Upper lobe of left lung (tissue), 6 donors: Measurements from ENCODE around the gene ATP1A2. TPM values are rescaled to one million over a fixed set of nuclear protein-coding genes. Genes with fewer than 3 reads are reported as not detected.

Experiments used
- ATAC-seq, 2 donors: fragments of 200-7000 bp; cut with Tn5 transposase; one replicate each; pipeline ENCODE4 v1.9.1; 2022; ENCODE audit warnings: mild to moderate bottlenecking in 2 of 2, moderate library complexity in 2 of 2; ENCODE audit not compliant: low FRiP score in 2 of 2
- DNase-seq, 2 donors: peaks; one replicate each; pipeline ENCODE4 v3.0.0-alpha.2; 2019 to 2020
- H3K27ac ChIP-seq, 4 donors: fragments of 200-600 bp; sonication (generic); one replicate each; pipeline ENCODE4 v1.5.1; 2016 to 2019
- H3K27me3 ChIP-seq, 4 donors: fragments of 200-600 bp; sonication (generic); one replicate each; pipeline ENCODE4 v1.5.1; 2017 to 2019
- H3K36me3 ChIP-seq, 4 donors: fragments of 200-600 bp; sonication (generic); one replicate each; pipeline ENCODE4 v1.5.1; 2016 to 2019
- H3K4me1 ChIP-seq, 4 donors: fragments of 200-600 bp; sonication (generic); one replicate each; pipeline ENCODE4 v1.5.1; 2018 to 2019
- H3K4me3 ChIP-seq, 4 donors: fragments of 200-600 bp; sonication (generic); one replicate each; pipeline ENCODE4 v1.5.1; 2017 to 2019; ENCODE audit warnings: mild to moderate bottlenecking in 2 of 4, moderate library complexity in 1 of 4
- H3K9me3 ChIP-seq, 4 donors: fragments of 200-600 bp; sonication (generic); one replicate each; pipeline ENCODE4 v1.5.1; 2018 to 2019
- EP300 ChIP-seq, 4 donors: sonication (generic); formaldehyde crosslinking; IDR thresholded peaks; one replicate each; pipeline ENCODE4 v1.5.1; 2017; ENCODE audit warnings: antibody characterized with exemption in 4 of 4, control low read depth in 2 of 4
- POLR2A ChIP-seq, 4 donors: fragments of 450-650 bp; IDR thresholded peaks; one replicate each; pipeline ENCODE4 v1.5.1; 2016 to 2017; ENCODE audit warnings: antibody characterized with exemption in 4 of 4, mild to moderate bottlenecking in 2 of 4
- POLR2AphosphoS5 ChIP-seq, 2 donors: sonication (generic); formaldehyde crosslinking; IDR thresholded peaks; one replicate each; pipeline ENCODE4 v1.5.1; 2017; ENCODE audit warnings: antibody characterized with exemption in 2 of 2
- WGBS, 2 donors: methylation state at CpG; one replicate each; pipeline ENCODE4 v1.1.5; 2017 to 2018; 5-methylcytosine and 5-hydroxymethylcytosine counted together
- total RNA-seq, 6 donors: library from RNA; depleted of rRNA in 4 of 6; stranded (reverse); fragments of >200 nt in 4 of 6; gene quantifications; one replicate each; pipeline versions ENCODE4 v1.1.0 to v1.2.1, GENCODE V29; 2016 to 2021
- TF ChIP-seq, protein P1 (sequence below), 6 experiments: fragments of 450-650 bp in 4 of 6; fragments of 200-600 bp in 2 of 6; sonication (generic) in 2 of 6; IDR thresholded peaks; one replicate each; pipeline ENCODE4 v1.5.1; 2016 to 2019; ENCODE audit warnings: antibody characterized with exemption in 6 of 6
- donor health status: DM: no; HTN: no; CAD: no; lungs with moderate emphysema.
- donor health status: DM: no; HTN: yes; CAD: no; lungs with severe emphysema.

The ATP1A2 gene
- total RNA-seq, 6 donors from 2014 or later: 2.2 to 36.7 (median 3.8) TPM

DNA sequence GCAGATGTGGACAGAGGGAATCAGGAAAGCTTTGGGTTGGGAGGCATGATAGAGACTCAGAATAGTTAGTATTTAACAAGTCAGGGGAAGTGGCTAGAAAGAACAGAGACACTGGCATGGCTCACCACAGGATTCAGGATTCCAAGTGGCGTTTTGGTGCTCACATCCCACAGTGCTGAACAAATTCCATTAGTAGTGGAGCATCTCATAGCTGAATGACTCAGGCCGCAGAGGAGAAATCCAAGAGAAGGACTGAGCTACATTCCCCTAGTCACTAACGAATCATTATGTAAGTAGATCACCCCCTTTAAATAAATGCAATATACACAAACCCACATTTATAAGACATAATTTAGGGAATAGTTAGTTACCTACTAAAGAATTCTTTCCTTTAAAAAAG, 39.3 kb upstream of the ATP1A2 start:
- Histone ChIP-seq H3K27me3 (peaks cover 0 to 2% (median 0%) of the 10 kb centered on the region in 4 donors), H3K27ac (peak overlapping the region in 1 of 4 donors; percentile 39), H3K4me3 (no peak overlapping the region), H3K4me1 (peaks cover 0 to 3% (median 0%) of the 10 kb centered on the region in 4 donors), H3K9me3 (no peaks in the 10 kb centered on the region), H3K36me3 (no peaks in the 10 kb centered on the region)
- no peak for DNase-seq
- 67 to 80% methylated on average over 3 of the region's 3 CpGs for WGBS, 2 donors
- TF ChIP-seq POLR2A (IDR thresholded peaks at IDR 0.05) (no peak), POLR2AphosphoS5 (IDR thresholded peaks at IDR 0.05) (no peak), EP300 (IDR thresholded peaks at IDR 0.05) (no peak)
- TF ChIP-seq, protein P1, sequence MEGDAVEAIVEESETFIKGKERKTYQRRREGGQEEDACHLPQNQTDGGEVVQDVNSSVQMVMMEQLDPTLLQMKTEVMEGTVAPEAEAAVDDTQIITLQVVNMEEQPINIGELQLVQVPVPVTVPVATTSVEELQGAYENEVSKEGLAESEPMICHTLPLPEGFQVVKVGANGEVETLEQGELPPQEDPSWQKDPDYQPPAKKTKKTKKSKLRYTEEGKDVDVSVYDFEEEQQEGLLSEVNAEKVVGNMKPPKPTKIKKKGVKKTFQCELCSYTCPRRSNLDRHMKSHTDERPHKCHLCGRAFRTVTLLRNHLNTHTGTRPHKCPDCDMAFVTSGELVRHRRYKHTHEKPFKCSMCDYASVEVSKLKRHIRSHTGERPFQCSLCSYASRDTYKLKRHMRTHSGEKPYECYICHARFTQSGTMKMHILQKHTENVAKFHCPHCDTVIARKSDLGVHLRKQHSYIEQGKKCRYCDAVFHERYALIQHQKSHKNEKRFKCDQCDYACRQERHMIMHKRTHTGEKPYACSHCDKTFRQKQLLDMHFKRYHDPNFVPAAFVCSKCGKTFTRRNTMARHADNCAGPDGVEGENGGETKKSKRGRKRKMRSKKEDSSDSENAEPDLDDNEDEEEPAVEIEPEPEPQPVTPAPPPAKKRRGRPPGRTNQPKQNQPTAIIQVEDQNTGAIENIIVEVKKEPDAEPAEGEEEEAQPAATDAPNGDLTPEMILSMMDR (IDR thresholded peaks at IDR 0.05): no peak
- ATAC-seq: no peak

DNA sequence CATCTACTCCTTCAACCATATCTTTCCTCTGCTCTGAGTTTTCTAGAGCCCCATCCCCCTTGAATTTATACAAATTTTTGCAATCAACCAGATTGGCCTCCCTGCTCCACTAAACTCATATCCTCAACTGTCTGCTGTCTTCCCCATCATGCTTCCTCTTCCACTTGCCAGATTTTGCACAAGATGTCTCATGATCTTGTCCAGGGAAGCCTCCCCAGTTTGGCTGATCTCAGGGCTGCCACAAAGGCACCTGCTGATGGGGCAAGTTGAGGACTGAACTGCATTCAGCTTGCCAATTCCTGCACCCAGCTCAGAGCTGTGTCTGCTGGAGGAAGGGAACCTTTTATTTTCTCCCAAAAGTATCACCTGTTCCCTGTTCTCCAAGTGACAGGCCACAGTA, 38.1 kb upstream of the ATP1A2 start:
- peak in 1 of 2 donors; percentile 37 for ATAC-seq

DNA sequence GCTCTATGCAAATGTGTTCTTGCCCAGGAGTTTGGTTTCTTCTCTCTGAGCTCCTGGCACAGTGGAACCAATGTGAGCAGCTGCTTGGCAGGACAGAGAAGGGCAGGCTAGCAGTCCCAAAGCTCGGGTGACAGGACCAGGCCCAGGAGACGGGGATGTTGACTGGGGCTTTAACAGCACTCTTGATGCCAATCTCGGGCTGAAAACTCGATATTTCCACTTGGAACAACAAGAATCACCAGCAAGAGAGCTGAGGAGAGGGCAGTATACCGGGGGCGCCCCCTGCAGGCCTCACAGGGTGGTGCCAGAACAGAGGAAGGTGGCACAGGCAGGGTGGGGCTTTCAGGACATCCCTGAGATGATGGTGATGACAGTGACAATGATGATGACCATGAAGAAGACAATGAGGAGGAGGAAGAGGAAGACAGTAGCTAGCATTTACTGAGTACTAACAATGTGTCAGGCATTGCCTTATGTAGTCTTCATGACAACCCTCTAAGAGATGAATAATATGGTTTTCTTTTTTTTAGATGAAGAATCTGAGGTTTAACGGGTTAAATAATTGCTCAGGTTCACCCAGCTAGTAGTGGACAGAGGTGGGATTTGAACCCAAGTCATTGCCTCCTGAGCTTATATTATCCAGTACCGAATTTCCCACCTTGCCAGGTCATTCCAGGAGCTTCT, 36.9 kb upstream of the ATP1A2 start:
- TF ChIP-seq, protein P1 (IDR thresholded peaks at IDR 0.05): peak; percentile 47 to 70 (median 63)
- TF ChIP-seq POLR2AphosphoS5 (IDR thresholded peaks at IDR 0.05): no peak
- WGBS, 2 donors: 18 to 21% methylated on average over 8 of the region's 8 CpGs
- peaks cover 0 to 17% (median 7%) of the 10 kb centered on the region in 4 donors for H3K27me3 ChIP-seq
- peaks cover 0 to 4% (median 2%) of the 10 kb centered on the region in 4 donors for H3K4me1 ChIP-seq
- DNase-seq: peak; percentile 48 to 81
- H3K9me3 ChIP-seq: no peaks in the 10 kb centered on the region
- H3K4me3 ChIP-seq: no peak overlapping the region
- H3K27ac ChIP-seq: no peak overlapping the region
- ATAC-seq: peak; percentile 66 to 68
- H3K36me3 ChIP-seq: no peaks in the 10 kb centered on the region

More for the DNA sequence above, 38.1 kb upstream of the ATP1A2 start:
- Histone ChIP-seq H3K4me1 (peaks cover 0 to 3% (median 0%) of the 10 kb centered on the region in 4 donors), H3K27ac (no peak overlapping the region), H3K9me3 (no peaks in the 10 kb centered on the region), H3K36me3 (no peaks in the 10 kb centered on the region), H3K27me3 (peaks cover 0 to 11% (median 6%) of the 10 kb centered on the region in 4 donors), H3K4me3 (no peak overlapping the region)
- TF ChIP-seq POLR2A (IDR thresholded peaks at IDR 0.05) (no peak), POLR2AphosphoS5 (IDR thresholded peaks at IDR 0.05) (no peak), EP300 (IDR thresholded peaks at IDR 0.05) (no peak)
- TF ChIP-seq, protein P1 (IDR thresholded peaks at IDR 0.05): no peak
- no peak for DNase-seq

DNA sequence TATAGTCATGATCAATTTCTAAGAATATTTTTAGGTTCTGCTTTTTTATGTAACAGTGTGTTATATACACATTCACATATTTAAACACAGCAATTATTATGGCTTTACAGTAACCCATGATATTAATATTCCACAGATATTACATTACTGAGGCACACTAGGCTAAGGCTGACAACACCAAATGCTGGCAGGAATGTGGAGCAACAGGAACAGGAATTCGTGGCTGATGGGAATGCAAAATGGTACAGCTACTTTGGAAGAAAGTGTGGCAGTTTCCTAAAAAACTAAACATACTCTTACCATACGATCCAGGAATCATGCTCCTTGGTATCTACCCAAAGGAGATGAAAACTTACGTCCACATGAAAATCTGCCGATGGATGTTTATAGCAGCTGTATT, 36.1 kb upstream of the ATP1A2 start:
- Histone ChIP-seq H3K27ac (no peak overlapping the region), H3K27me3 (peaks cover 0 to 20% (median 9%) of the 10 kb centered on the region in 4 donors), H3K4me3 (no peak overlapping the region), H3K4me1 (peaks cover 0 to 12% (median 8%) of the 10 kb centered on the region in 4 donors), H3K36me3 (no peaks in the 10 kb centered on the region), H3K9me3 (no peaks in the 10 kb centered on the region)
- ATAC-seq: no peak
- DNase-seq: no peak
- TF ChIP-seq, protein P1 (IDR thresholded peaks at IDR 0.05): no peak
- TF ChIP-seq POLR2A (IDR thresholded peaks at IDR 0.05) (no peak), POLR2AphosphoS5 (IDR thresholded peaks at IDR 0.05) (no peak), EP300 (IDR thresholded peaks at IDR 0.05) (no peak)
- 62 to 67% methylated on average over 4 of the region's 4 CpGs for WGBS, 2 donors
